Gastroesophageal sphincter (tissue), 4 donors: Measurements from ENCODE around the gene KLRG1. TPM values are rescaled to one million over a fixed set of nuclear protein-coding genes. Genes with fewer than 3 reads are reported as not detected.

Experiments
- ATAC-seq: fragments of 150-250 bp; one replicate; pipeline ENCODE4 v1.9.1; 2016; ENCODE audit warnings: mild to moderate bottlenecking, moderate library complexity
- H3K27ac ChIP-seq, 4 donors: fragments of 200-600 bp; sonication (generic) in 3 of 4; 1 replicate in 3 of 4; 2 replicates in 1 of 4; pipeline ENCODE4 v1.5.1; 2016 to 2019
- H3K27me3 ChIP-seq: fragments of 200-600 bp; sonication (generic); one replicate; pipeline ENCODE4 v1.5.1; 2019
- H3K36me3 ChIP-seq, 2 donors: fragments of 200-600 bp; sonication (generic); one replicate each; pipeline ENCODE4 v1.5.1; 2019; ENCODE audit warnings: control low read depth in 1 of 2
- H3K4me1 ChIP-seq, 3 donors: fragments of 200-600 bp; sonication (generic); 1 replicate in 2 of 3; 2 replicates in 1 of 3; pipeline ENCODE4 v1.5.1; 2016 to 2019; ENCODE audit warnings: control low read depth in 2 of 3
- H3K4me3 ChIP-seq, 2 donors: fragments of 200-600 bp; sonication (generic); one replicate each; pipeline ENCODE4 v1.5.1; 2019; ENCODE audit warnings: mild to moderate bottlenecking in 1 of 2, moderate library complexity in 1 of 2
- H3K9me3 ChIP-seq, 3 donors: fragments of 200-600 bp; sonication (generic); one replicate each; pipeline ENCODE4 v1.5.1; 2017 to 2019; ENCODE audit warnings: control low read depth in 2 of 3
- CTCF ChIP-seq, 4 experiments: fragments of 200-600 bp in 2 of 4; fragments of 450-650 bp in 2 of 4; sonication (generic) in 1 of 4; IDR thresholded peaks; one replicate each; pipeline ENCODE4 v1.5.1; 2017 to 2019; ENCODE audit warnings: antibody characterized with exemption in 4 of 4, mild to moderate bottlenecking in 2 of 4, moderate library complexity in 2 of 4
- EP300 ChIP-seq: sonication (generic); formaldehyde crosslinking; IDR thresholded peaks from one replicate; pipeline ENCODE4 v1.6.1; 2017; ENCODE audit warnings: antibody characterized with exemption, mild to moderate bottlenecking
- POLR2A ChIP-seq, 2 donors: fragments of 450-650 bp; IDR thresholded peaks; one replicate each; pipeline ENCODE4 v1.6.1; 2017; ENCODE audit warnings: antibody characterized with exemption in 2 of 2, mild to moderate bottlenecking in 2 of 2, moderate library complexity in 1 of 2
- POLR2AphosphoS5 ChIP-seq: sonication (generic); formaldehyde crosslinking; IDR thresholded peaks from one replicate; pipeline ENCODE4 v1.6.1; 2017; ENCODE audit warnings: antibody characterized with exemption
- WGBS, 2 donors: methylation state at CpG; one replicate each; pipeline ENCODE4 v1.1.5; 2018; ENCODE audit warnings: low coverage in 1 of 2; 5-methylcytosine and 5-hydroxymethylcytosine counted together
- total RNA-seq, 4 donors: library from RNA; depleted of rRNA; stranded (reverse); fragments of >200 nt; gene quantifications; one replicate each; pipeline ENCODE4 v1.1.0, GENCODE V29; 2016

KLRG1 gene
- total RNA-seq, 4 donors from 2014 or later = 0.45 to 5.7 (median 1.6) TPM; not detected in 1

DNA sequence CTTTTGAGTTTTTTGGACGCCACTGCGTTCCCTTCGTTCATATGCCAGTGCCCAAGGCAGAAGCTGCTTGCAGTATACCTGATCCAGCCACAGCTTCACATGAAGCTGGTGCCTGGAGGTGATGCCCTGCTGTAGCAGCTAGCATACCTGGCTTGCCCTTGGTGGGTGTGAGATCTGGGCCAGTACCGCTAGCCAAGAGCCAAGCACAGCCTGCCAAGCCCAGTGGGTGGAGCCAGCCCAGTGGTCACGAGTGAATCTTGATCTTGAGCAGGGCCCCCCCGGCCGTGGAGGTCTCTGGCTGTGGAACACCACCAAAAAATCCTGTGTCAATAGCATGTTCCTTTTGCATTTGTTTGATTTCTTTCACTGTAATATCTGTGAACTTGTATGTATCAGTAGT, 32.6 kb upstream of the KLRG1 start:
- H3K36me3 ChIP-seq = peaks cover 0 to 17% of the 10 kb centered on the region in 2 donors
- ATAC-seq = no peak
- 60% methylated on average over 1 of the region's 7 CpGs; no CpG with 5 or more reads in 1 of the 2 donors for WGBS, 2 donors
- TF ChIP-seq CTCF (IDR thresholded peaks at IDR 0.05) (no peak), POLR2A (IDR thresholded peaks at IDR 0.05) (no peak), EP300 (no peak), POLR2AphosphoS5 (no peak)
- no peak overlapping the region for H3K4me3 ChIP-seq
- H3K27me3 ChIP-seq = no peaks in the 10 kb centered on the region
- no peaks in the 10 kb centered on the region for H3K9me3 ChIP-seq
- peaks cover 0 to 2% (median 0%) of the 10 kb centered on the region in 3 donors for H3K4me1 ChIP-seq
- H3K27ac ChIP-seq = no peak overlapping the region

DNA sequence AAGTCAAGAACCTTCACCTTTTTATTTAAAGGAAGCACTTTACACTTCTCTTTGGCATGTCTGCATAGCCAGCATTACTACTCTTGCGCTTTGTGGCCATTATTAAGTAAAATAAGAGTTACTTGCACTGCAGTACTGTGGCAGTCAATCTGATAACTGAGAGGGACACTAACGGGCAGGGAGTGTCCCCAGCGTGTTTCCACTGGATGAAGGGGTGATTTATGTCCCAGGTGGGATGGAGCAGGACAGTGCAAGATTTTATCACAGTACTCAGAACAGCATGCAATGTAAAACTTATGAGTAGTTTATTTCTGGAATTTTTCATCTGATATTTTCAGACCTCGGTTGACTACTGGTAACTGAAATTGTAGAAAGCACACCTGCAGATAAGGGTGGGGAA, 31.8 kb upstream of the KLRG1 start:
- H3K9me3 ChIP-seq = no peaks in the 10 kb centered on the region
- no peak for TF ChIP-seq POLR2A (IDR thresholded peaks at IDR 0.05)
- no peak for TF ChIP-seq POLR2AphosphoS5
- no peak for TF ChIP-seq EP300
- no peak for TF ChIP-seq CTCF (IDR thresholded peaks at IDR 0.05)
- no peak for ATAC-seq
- no peak overlapping the region for H3K27ac ChIP-seq
- peaks cover 0 to 17% of the 10 kb centered on the region in 2 donors for H3K36me3 ChIP-seq
- no peak overlapping the region for H3K4me3 ChIP-seq
- H3K27me3 ChIP-seq = no peaks in the 10 kb centered on the region
- WGBS, 2 donors = 67 to 80% methylated on average over 3 to 4 of the region's 4 CpGs
- H3K4me1 ChIP-seq = no peaks in the 10 kb centered on the region

- WGBS, 2 donors = 74 to 88% methylated on average over 2 of the region's 2 CpGs
- Histone ChIP-seq H3K27ac (no peak overlapping the region), H3K4me3 (no peak overlapping the region), H3K27me3 (no peaks in the 10 kb centered on the region), H3K4me1 (no peaks in the 10 kb centered on the region), H3K9me3 (no peaks in the 10 kb centered on the region), H3K36me3 (peaks cover 0 to 17% of the 10 kb centered on the region in 2 donors)
- TF ChIP-seq CTCF (IDR thresholded peaks at IDR 0.05) = no peak
- no peak for TF ChIP-seq EP300
- no peak for TF ChIP-seq POLR2AphosphoS5
- TF ChIP-seq POLR2A (IDR thresholded peaks at IDR 0.05) = no peak
- ATAC-seq = no peak
Observed at GRCh38 chr12:8958066-8958465, 31.3 kb upstream of the KLRG1 start.

DNA sequence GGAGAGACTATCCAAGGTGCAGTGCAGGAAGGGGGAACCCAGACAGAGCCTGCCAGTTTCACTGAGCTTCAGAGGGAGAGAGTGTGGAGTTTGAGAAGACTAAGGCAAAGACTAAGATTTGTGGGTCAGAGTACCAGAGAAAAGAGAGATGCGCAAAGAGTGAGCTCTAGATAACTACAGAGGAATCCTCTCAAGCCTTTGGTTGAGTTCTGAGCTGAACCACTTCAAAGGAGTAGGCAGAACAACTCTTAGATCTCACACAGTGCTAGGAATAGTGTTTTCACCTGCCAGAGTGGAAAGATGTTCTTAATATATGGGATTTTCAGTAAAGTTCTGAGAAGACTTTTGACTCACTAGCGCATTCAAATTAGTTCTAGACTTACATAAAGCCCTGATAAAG, 29.2 kb upstream of the KLRG1 start:
- TF ChIP-seq POLR2AphosphoS5 (no peak), POLR2A (IDR thresholded peaks at IDR 0.05) (no peak), CTCF (IDR thresholded peaks at IDR 0.05) (no peak), EP300 (no peak)
- no peak for ATAC-seq
- Histone ChIP-seq H3K27me3 (no peaks in the 10 kb centered on the region), H3K27ac (no peak overlapping the region), H3K36me3 (peaks cover 0 to 17% of the 10 kb centered on the region in 2 donors), H3K4me1 (no peaks in the 10 kb centered on the region), H3K9me3 (no peaks in the 10 kb centered on the region), H3K4me3 (no peak overlapping the region)
- 91 to 92% methylated on average over 2 of the region's 2 CpGs for WGBS, 2 donors

DNA sequence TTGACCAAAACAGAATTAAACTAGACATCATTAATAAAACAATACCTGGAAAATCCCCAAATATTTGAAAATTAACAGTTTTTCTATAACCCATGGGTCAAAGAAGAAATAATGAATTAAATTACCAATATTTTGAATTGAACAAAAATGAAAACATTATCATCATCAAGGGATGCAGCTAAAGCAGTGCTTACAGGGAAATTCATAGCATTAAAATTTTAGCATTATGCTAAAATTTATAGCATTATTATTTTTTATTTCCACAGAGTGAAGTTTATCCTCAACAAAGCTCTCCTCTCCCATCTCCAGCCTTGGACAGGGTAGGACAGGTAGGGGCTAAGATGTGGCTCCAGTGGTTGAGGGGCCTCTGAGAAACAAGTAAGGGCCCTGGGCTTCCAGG, 20.6 kb upstream of the KLRG1 start:
- H3K4me3 ChIP-seq = no peak overlapping the region
- TF ChIP-seq EP300 = no peak
- TF ChIP-seq POLR2A (IDR thresholded peaks at IDR 0.05) = no peak
- no peak for TF ChIP-seq POLR2AphosphoS5
- no peak for TF ChIP-seq CTCF (IDR thresholded peaks at IDR 0.05)
- ATAC-seq = no peak
- H3K9me3 ChIP-seq = peaks cover 0 to 39% (median 0%) of the 10 kb centered on the region in 3 donors
- no peaks in the 10 kb centered on the region for H3K36me3 ChIP-seq
- H3K27ac ChIP-seq = no peak overlapping the region
- no peaks in the 10 kb centered on the region for H3K27me3 ChIP-seq
- H3K4me1 ChIP-seq = no peaks in the 10 kb centered on the region
